Neural cell (in vitro differentiated cells): ENCODE measurements around the gene RPA3. TPM values are rescaled to one million over a fixed set of nuclear protein-coding genes. Genes with fewer than 3 reads are reported as not detected.

Experiments used
- H2AFZ ChIP-seq: fragments of 200-600, 300-800 bp; sonication (generic), shearing (Covaris generic); 2 replicates; pipeline ENCODE4 v1.6.0; 2014; ENCODE audit warnings: low read depth, mild to moderate bottlenecking, antibody characterized with exemption, low read length, moderate library complexity
- H3F3A ChIP-seq: fragments of 200-600 bp; shearing (Covaris generic); 2 replicates; pipeline ENCODE4 v1.6.1; 2016; ENCODE audit warnings: mild to moderate bottlenecking, moderate library complexity, mixed read lengths, antibody characterized with exemption, low read length; ENCODE audit not compliant: insufficient read depth, poor library complexity, severe bottlenecking
- H3K27ac ChIP-seq: fragments of 200-600, 300-800 bp; sonication (generic), shearing (Covaris generic); 2 replicates; pipeline ENCODE4 v1.5.1; 2014; ENCODE audit warnings: mild to moderate bottlenecking, low read length, moderate library complexity
- H3K27me3 ChIP-seq: fragments of 300-800, 200-600 bp; sonication (generic), shearing (Covaris generic); 2 replicates; pipeline ENCODE4 v1.6.0; 2014; ENCODE audit warnings: mild to moderate bottlenecking, low read depth, low read length, moderate library complexity; ENCODE audit not compliant: insufficient read depth
- H3K36me3 ChIP-seq: fragments of 300-800, 200-600 bp; sonication (generic), shearing (Covaris generic); 2 replicates; pipeline ENCODE4 v1.5.1; 2014; ENCODE audit warnings: mild to moderate bottlenecking, antibody characterized with exemption, low read length, moderate library complexity; ENCODE audit not compliant: insufficient read depth
- H3K4me2 ChIP-seq: fragments of 300-800, 200-600 bp; sonication (generic), shearing (Covaris generic); 2 replicates; pipeline ENCODE4 v1.6.0; 2014; ENCODE audit warnings: mild to moderate bottlenecking, low read length
- H3K4me3 ChIP-seq: fragments of 300-800, 200-600 bp; sonication (generic), shearing (Covaris generic); 2 replicates; pipeline ENCODE4 v1.5.1; 2014; ENCODE audit warnings: mild to moderate bottlenecking, low read length, moderate library complexity
- H3K79me2 ChIP-seq: fragments of 200-600 bp; shearing (Covaris generic); replicated peaks from 2 replicates; pipeline ENCODE4 v1.6.0; 2014; ENCODE audit warnings: mild to moderate bottlenecking, low read length, moderate library complexity; ENCODE audit not compliant: insufficient read depth
- H3K9ac ChIP-seq: fragments of 300-800, 200-600 bp; sonication (generic), shearing (Covaris generic); 2 replicates; pipeline ENCODE4 v1.6.1; 2016; ENCODE audit warnings: mild to moderate bottlenecking, low read length, mixed read lengths
- H3K9me2 ChIP-seq: fragments of 200-600 bp; shearing (Covaris generic); 2 replicates; pipeline ENCODE4 v1.6.1; 2016; ENCODE audit warnings: mild to moderate bottlenecking, low read length, mixed read lengths; ENCODE audit not compliant: insufficient read depth
- H3K9me3 ChIP-seq: fragments of 200-600, 300-800 bp; sonication (generic), shearing (Covaris generic); 2 replicates; pipeline ENCODE4 v1.6.1; 2016; ENCODE audit warnings: mild to moderate bottlenecking, mixed run types, low read length, moderate library complexity, mixed read lengths
- H4K20me1 ChIP-seq: fragments of 200-600 bp; shearing (Covaris generic); 2 replicates; pipeline ENCODE4 v1.6.1; 2016; ENCODE audit warnings: mild to moderate bottlenecking, mixed run types; ENCODE audit not compliant: insufficient read depth
- EP300 ChIP-seq: fragments of 450-650 bp; conservative IDR thresholded peaks from 2 replicates; pipeline ENCODE4 v1.6.1; 2014; ENCODE audit warnings: antibody characterized with exemption, mild to moderate bottlenecking, moderate library complexity; ENCODE audit not compliant: poor library complexity, severe bottlenecking
- EZH2 ChIP-seq: fragments of 200-600, 300-800 bp; shearing (Covaris generic), sonication (generic); IDR thresholded peaks from 2 replicates; pipeline ENCODE4 v1.6.1; 2014; ENCODE audit warnings: antibody characterized with exemption, low read length, borderline replicate concordance, mild to moderate bottlenecking; ENCODE audit not compliant: insufficient read depth, poor library complexity, severe bottlenecking
- MXI1 ChIP-seq: fragments of 450-650 bp; conservative IDR thresholded peaks from 2 replicates; pipeline ENCODE4 v1.6.1; 2014; ENCODE audit warnings: antibody characterized with exemption, mild to moderate bottlenecking; ENCODE audit not compliant: poor library complexity, severe bottlenecking
- POLR2AphosphoS5 ChIP-seq: IDR thresholded peaks from 2 replicates; pipeline ENCODE4 v1.6.1; 2012
- RAD21 ChIP-seq: fragments of 450-650 bp; conservative IDR thresholded peaks from 2 replicates; pipeline ENCODE4 v1.6.1; 2014; ENCODE audit warnings: antibody characterized with exemption, mild to moderate bottlenecking, moderate library complexity
- SMC3 ChIP-seq: fragments of 450-650 bp; conservative IDR thresholded peaks from 2 replicates; pipeline ENCODE4 v1.6.1; 2014; ENCODE audit warnings: antibody characterized with exemption, mild to moderate bottlenecking, moderate library complexity; ENCODE audit not compliant: poor library complexity
- TAF1 ChIP-seq: IDR thresholded peaks from 2 replicates; pipeline ENCODE4 v1.6.1; 2012; ENCODE audit warnings: low read depth
- polyA plus RNA-seq: library from polyadenylated mRNA; depleted of rRNA; stranded (reverse); fragments of >200 nt; gene quantifications from 2 replicates; pipeline ENCODE4 v1.2.3, GENCODE V29; 2014
- TF ChIP-seq, protein P1 (sequence below): IDR thresholded peaks from 2 replicates; pipeline ENCODE4 v1.6.1; 2012; ENCODE audit warnings: borderline replicate concordance
- TF ChIP-seq, protein P2 (sequence below): fragments of 450-650 bp; IDR thresholded peaks from 2 replicates; pipeline ENCODE4 v1.5.1; 2014; ENCODE audit warnings: antibody characterized with exemption, mild to moderate bottlenecking, moderate library complexity; ENCODE audit not compliant: poor library complexity, severe bottlenecking

Gene RPA3
- polyA plus RNA-seq, 1 donor from 2014 or later, result 50.1 TPM

DNA sequence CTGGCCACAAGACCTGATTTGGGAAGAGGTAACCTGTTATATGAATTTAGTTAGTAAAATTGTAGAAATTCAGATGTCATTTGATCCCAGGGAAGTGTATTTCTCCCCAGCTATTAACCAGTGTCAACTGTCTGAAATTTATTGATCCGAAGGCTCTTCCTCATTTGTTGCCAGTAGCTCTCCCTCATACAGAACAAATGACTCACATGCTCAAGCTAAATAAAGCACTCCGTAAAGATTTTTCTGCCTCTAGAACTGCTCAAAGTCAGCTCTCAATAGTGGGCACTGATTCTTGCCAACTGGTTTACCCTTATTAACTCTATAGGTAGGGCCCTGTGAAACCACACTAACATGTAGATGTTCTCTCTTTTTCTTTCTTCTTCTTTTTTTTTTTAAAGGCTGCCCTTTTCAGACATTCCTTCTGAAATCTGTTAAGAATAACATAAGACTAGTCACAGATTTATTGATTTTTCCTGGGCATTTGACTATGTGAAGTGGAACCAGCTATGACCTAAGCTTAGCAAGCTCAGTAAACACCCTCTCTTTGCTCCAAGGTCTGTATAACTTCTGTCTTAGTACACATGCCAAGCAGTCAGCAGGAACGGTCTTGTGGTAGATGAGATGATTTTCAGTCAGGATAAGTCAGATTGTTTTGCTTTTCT lies 21.8 kb downstream of the RPA3 start:
- Histone ChIP-seq H3K36me3 (no peaks in the 10 kb centered on the region), H3K27ac (no peak overlapping the region), H3K27me3 (no peaks in the 10 kb centered on the region), H3F3A (no peaks in the 10 kb centered on the region), H3K4me3 (no peak overlapping the region), H3K4me2 (no peak overlapping the region), H3K9me2 (no peaks in the 10 kb centered on the region), H3K9ac (no peak overlapping the region), H3K79me2 (no peaks in the 10 kb centered on the region), H4K20me1 (no peaks in the 10 kb centered on the region), H2AFZ (no peak overlapping the region), H3K9me3 (no peaks in the 10 kb centered on the region)
- TF ChIP-seq EZH2 (no peak), EP300 (no peak), RAD21 (no peak), SMC3 (no peak), TAF1 (no peak), MXI1 (no peak), POLR2AphosphoS5 (no peak)
- TF ChIP-seq, protein P1, sequence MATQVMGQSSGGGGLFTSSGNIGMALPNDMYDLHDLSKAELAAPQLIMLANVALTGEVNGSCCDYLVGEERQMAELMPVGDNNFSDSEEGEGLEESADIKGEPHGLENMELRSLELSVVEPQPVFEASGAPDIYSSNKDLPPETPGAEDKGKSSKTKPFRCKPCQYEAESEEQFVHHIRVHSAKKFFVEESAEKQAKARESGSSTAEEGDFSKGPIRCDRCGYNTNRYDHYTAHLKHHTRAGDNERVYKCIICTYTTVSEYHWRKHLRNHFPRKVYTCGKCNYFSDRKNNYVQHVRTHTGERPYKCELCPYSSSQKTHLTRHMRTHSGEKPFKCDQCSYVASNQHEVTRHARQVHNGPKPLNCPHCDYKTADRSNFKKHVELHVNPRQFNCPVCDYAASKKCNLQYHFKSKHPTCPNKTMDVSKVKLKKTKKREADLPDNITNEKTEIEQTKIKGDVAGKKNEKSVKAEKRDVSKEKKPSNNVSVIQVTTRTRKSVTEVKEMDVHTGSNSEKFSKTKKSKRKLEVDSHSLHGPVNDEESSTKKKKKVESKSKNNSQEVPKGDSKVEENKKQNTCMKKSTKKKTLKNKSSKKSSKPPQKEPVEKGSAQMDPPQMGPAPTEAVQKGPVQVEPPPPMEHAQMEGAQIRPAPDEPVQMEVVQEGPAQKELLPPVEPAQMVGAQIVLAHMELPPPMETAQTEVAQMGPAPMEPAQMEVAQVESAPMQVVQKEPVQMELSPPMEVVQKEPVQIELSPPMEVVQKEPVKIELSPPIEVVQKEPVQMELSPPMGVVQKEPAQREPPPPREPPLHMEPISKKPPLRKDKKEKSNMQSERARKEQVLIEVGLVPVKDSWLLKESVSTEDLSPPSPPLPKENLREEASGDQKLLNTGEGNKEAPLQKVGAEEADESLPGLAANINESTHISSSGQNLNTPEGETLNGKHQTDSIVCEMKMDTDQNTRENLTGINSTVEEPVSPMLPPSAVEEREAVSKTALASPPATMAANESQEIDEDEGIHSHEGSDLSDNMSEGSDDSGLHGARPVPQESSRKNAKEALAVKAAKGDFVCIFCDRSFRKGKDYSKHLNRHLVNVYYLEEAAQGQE, result no peak
- TF ChIP-seq, protein P2, sequence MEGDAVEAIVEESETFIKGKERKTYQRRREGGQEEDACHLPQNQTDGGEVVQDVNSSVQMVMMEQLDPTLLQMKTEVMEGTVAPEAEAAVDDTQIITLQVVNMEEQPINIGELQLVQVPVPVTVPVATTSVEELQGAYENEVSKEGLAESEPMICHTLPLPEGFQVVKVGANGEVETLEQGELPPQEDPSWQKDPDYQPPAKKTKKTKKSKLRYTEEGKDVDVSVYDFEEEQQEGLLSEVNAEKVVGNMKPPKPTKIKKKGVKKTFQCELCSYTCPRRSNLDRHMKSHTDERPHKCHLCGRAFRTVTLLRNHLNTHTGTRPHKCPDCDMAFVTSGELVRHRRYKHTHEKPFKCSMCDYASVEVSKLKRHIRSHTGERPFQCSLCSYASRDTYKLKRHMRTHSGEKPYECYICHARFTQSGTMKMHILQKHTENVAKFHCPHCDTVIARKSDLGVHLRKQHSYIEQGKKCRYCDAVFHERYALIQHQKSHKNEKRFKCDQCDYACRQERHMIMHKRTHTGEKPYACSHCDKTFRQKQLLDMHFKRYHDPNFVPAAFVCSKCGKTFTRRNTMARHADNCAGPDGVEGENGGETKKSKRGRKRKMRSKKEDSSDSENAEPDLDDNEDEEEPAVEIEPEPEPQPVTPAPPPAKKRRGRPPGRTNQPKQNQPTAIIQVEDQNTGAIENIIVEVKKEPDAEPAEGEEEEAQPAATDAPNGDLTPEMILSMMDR, result no peak

DNA sequence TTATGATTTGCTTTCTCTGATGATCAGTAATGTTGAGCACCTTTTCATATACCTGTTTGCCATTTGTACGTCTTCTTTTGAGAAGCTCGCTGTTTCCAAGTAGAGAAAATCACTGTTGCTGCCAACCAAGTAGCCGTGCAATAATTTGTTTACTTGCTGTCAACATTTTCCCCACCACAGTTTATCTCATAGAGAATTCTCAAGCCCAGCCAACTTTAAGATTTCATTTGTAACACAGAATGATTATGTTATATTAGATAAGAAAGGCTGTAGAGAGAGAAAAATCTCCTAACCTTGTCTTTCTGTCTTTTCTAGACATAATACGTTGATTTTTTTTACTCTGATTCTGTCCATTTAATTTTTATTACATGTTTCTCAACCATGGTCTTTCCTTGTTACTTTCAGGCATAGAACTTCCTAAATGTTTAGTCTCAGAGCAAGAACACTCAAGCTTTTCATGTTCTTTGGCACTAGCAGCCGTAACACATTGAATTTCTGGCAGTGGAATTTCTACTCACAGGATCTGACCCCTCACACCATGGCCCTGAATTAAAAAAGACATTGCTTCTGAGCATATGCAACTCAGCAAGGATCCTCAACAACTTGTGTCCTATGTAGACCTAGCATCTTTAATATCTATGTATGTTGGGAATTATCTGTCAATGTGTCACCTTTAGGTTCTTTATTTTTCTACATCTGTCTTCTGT lies 23.1 kb downstream of the RPA3 start:
- no peak overlapping the region for H3K4me2 ChIP-seq

More for the DNA sequence above, 23.1 kb downstream of the RPA3 start:
- Histone ChIP-seq H3K27me3 (no peaks in the 10 kb centered on the region), H3K36me3 (no peaks in the 10 kb centered on the region), H3K4me3 (no peak overlapping the region), H2AFZ (no peak overlapping the region), H3K9me2 (no peaks in the 10 kb centered on the region), H4K20me1 (no peaks in the 10 kb centered on the region), H3K9ac (no peak overlapping the region), H3K79me2 (no peaks in the 10 kb centered on the region), H3F3A (no peaks in the 10 kb centered on the region), H3K27ac (no peak overlapping the region), H3K9me3 (no peaks in the 10 kb centered on the region)
- TF ChIP-seq, protein P1, result no peak
- no peak for TF ChIP-seq SMC3
